ENCODE measurements around the gene C1GALT1.

DNA sequence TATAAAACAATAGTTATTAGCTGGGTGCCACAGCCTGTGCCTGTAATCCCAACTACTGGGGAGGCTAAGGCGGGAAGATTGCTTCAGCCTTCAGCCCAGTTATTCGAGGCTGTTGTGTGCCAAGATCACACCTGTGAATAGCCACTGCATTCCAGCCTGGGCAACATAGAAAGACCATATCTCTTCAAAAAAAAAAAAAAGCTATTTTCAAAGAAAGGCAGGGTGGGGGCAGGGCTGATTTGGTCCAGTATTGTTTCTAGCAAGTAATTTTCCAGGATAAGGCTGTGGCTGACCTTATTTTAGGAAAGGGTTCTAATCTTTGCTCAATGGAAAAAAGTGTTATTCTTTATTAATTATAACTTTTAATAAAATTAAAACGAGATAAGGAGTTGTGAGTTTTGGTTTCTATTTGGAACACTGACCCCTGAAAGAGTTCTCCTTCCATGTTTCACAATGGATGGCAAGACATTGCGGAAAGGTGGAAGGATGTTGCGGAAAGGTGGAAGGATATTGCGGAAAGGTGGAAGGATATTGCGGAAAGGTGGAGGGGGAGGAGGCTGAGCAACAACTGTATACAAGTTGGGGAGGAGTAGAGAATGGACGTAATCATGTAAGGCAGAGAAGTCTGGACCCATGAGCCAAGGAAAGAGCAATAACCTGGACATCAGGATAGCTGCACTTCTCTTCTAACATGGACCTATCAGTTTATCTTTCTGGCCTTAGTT lies 1.5 kb upstream of the C1GALT1 start:
- TF ChIP-seq POLR2AphosphoS5 (IDR thresholded peaks at IDR 0.05; ENCODE audit: borderline replicate concordance, low read depth, low read length) = no peak
- no peak for TF ChIP-seq EZH2 (IDR thresholded peaks at IDR 0.05)
- no peak for TF ChIP-seq FOXP2 (optimal IDR thresholded peaks at IDR 0.05; ENCODE audit: control extremely low read depth, extremely low read length, insufficient read depth)
